ENCODE results near the gene PLD1.
"Not testable (repeated sequence)": the region's sequence is repeated elsewhere in the genome, so short reads cannot be mapped to it uniquely, and the experiment has no call there.

Gene PLD1

DNA sequence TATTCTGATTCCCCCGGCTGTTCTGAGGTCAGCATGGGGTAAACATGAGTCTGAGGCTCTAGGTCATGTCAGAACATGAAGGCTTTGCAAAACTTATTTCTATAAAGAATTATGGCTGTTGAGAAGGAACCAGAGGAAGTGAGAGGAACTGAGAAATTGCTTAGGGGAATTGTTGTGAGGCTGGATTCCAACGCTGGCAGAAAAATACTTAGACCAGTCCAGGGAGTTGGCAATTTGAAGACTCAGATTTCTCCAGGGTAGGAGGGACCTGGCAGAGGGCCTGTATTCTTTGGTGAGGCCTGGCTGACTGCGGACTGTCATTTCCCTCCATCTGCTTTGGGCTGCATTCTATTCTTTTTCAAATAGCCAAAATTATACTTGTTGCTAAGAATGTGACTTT is 155.5 kb downstream of the PLD1 start:
- DNase-seq: no peak

DNA sequence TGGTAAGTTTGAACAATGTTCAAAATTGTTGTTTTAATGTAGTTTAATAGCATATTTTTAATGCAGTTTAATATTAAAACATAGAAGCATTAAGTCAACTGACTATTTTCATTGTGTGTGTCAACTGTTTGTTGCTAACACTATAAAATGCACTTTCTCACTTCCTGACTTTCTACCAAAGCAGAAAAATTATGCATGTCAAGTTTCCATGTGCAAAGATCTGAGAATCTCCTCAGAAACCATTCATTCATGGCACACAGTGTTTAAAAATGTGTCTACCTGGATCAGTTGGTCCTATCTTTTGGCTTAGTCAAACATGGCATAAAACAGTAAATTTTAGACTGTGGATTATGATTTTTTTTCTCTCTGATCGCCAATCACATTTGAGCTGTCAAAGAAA is 156.0 kb downstream of the PLD1 start:
- DNase-seq: no peak

DNA sequence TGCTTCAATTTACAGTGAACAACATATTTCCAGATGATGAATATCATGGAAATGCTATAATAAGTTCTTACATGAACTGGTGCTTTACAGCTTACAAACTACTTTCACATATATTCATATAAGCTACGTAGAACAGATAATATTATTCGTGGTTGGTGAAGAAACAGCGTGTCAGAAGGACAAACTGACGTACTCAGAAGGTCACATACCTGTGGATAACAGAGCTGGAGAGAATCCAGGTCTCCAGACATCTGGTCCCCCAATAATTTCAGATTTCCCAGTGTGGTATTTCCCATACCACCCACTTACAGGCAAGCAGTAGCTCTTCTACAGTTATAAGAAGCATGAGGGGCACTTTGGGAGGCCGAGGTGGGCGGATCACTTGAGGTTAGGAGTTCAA is 156.6 kb downstream of the PLD1 start:
- no peak for DNase-seq

DNA sequence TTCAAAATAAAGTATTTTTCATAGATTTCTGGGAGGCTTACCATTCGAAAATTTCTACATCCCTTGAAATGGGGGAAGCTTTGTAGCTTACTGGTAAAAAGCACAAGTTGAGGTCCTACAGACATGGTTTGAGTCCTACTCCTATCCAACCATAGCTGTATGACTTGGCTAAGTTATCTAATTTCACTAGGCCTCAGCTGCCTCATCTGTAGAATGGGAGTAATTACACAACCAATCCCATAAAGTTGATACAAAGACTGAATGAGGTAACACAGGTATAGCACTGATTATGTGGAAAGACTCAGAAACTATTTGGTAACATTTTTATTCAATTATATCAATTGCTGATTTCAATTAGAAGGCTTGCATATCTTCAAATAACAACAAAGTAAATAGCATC is 157.4 kb downstream of the PLD1 start:
- no peak for DNase-seq

DNA sequence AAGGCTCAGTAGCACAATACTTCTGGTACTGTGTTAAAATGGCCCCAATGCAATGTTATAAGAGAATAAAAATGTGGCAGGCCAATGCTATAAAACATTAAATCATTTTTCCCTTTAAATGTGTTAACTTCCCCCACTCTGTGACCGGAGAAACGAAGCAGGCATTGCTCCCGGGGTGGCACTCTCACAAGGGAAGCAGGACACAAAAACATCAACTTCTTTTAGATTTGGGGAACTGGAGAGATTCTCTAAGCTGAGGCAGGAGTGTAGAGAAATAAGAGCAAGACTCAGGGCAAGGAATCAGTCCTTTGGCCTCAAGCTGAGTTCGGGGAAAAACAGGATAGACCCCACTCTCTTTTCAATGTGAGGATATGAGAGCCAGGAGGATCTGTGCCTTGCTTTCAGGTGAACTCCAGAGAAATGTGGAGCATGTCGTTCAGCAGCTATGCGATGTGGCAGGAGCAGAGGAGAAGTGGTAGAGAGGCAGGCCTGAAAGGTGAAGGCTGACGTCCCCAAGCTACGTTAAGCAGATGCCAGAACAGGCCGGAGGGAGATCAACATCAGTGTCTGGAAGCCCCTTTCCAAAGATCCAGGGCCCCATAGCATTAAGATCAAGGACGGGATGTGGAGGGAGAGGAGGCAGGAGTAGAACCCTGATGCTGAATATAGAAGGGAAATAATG is 160.2 kb downstream of the PLD1 start:
- DNase-seq: no peak

DNA sequence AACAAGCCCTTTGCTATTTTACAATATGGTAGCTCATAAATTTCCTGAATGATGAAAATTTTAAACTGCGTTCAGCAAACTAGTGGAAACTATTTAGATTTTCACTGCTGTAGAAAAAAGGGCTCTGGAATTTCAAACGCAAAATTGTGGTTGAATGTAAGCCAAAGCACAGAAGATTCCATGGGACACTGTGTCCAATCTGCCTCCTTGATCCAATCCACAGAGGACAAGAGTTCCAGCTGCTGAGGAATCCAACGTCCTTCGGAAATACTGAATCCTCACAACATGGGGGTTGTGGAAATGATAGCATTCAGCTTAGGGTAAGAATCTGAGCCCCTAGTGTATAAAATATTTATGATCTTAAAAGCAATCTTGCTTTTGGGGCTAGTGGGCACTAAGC is 161.0 kb downstream of the PLD1 start:
- no peak for DNase-seq

DNA sequence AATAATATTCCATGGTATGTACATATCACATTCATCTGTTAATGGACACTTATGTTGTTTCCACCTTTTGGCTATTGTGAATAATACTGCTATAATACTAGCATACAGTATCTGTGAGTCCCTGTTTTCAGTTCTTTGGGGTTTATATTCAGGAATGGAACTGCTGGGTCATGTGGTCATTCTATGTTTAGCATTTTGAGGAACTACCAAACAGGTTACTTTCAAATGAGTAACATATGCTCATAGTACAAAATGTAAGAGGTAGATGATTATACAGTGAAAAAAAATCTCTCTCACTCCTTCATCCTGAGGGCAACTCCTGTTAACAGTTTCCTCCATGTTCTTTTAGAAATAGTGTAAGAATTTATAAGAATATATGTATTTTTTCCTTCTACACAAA is 162.2 kb downstream of the PLD1 start:
- DNase-seq: no peak

DNA sequence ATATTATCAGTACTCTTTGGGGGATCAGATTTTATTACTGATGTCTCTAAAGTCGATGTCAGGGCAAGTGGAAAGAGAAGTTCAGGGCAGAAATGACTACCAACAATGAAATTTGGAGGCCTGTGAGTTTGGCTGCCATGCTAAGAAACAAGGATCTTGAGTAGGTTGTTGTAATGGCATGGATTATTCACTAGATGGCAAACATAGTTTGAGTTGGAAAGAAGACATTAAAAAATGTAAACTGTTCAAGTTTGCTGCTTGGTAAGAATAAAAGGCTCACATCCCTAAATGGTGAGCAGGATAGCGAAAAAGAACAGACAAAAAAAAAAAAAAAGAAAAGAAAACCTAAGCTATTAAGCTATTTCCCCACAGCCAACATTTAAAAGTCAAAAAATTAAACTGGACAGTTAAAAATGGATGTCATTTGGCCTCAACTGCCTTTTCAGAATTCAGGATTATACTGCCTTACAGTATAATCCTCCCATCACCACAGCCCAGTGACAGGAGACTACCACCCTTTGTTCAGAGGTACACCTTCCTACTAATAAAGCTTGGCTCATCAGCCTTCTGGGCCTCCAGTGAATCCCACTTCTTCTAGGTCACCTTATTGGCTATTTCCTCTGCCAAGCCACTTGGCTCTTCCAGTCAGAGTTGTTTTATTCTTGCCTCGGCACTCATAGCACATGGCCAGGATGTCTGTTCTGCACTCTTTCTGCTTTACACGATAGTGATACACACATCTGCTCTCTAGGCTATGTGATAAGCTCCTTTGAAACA is 163.7 kb downstream of the PLD1 start:
- DNase-seq: no peak

DNA sequence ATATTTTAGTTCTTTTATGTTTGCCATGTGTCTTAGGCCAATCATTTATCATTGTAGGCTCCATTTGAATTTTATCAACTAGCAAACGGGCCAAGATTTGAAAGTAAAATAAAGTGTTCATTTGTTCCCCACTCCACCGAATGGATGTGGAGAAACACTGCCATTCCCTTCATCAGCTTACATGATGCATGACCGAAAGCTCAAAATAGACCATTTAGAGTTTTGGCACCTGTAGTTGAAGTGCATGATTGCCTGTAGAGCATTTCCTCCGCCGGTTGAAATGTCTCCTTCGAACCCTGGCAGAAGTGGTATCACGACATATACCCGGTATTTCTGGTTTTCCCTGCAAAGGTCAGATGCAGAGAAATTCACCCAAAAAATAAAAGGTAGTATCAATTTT is 165.6 kb downstream of the PLD1 start:
- no peak for DNase-seq

DNA sequence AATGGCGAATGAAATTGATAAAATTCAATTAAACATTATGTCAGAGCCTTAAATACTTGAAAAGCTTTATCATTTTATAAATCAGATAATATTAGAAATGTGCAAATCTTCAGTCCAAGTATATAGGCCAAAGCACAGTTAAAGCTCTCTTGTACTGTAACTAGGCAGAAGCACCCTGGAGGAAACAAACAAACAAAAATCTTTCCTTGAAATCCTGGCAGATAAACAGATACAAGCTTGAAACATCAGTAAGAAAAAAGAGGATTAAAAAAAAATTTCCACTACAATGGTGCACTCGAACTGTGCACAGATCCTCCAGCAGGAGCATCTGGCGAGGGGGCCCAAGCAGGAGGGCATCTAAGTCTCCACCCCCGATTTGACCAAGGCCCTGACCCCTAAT is 166.6 kb downstream of the PLD1 start:
- no peak for DNase-seq

DNA sequence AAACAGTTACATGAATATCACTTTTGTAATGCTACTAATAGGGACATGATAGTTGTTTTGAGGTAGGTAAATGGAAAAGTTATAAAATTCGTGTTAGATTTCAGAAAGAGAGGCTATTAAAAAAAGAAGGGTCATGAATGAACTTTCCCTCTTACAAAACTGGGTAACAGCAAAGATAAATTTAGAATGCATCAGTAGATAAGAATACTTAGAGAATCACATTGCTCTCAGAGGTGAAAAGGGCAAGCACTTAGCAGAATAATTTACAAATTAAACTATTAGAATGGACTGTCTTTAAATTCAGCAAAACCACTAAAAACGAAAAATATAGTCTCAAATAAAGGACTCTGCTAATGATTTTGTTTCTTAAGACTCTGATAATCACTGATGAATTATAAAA is 167.2 kb downstream of the PLD1 start:
- DNase-seq: no peak

DNA sequence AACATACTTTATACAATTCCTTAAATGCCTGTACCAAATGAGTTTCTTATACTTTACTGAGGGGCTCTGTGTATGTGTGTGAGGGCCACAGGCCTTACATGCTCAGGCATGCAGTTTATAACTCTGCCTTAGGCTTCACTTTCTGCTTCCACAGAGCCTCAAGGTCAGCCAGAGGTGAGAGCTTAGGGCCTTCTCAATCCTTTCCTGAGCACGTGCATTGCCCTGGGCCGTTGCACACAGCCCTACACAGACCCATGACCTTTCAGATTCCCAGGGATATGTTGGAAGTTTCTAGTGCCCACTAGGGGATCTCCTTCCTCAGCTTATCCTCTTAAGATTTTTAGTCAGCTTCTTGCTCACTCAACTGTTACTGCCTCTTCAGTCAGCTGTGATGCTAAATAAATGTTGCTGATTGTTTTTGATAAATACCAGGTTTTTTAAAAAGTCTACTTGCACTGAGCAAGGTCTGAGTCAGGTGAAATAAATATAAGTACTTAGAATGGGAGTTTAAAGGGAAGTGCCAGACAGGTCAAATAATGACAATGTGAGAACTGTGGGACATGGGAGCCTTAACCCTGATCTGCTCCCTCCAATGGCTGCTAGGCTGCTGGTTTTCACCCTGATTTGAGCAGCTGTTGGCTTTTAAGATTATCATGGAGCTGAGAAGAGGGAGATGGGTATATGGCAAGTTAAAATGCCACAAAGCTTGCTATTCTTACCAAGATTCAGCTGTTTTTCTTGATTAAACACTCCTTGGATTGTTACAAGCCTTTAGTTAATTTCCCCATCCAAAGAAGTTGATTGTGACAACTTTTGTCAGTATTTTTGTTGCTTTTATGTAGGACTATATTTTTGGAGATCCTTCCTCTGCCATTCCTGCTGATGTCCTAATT is 169.5 kb downstream of the PLD1 start:
- no peak for DNase-seq

DNA sequence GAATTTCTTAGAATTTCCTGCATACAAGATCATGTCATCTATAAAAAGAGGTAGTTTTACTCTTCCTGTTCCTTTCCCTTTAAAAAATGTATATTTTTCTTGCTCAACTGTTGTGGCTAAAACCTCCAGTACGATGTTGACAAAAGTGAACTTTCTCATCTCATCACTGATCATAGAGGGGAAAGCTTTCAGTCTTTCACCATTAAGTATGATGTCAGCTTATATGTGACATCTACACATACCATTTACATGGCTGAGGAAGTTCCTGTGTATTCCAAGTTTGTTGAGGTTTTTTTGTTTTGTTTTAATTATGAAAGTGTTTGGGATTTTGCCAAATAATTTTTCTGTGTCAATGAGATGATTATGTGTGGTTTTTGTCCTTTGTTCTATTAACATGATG is 173.6 kb downstream of the PLD1 start:
- DNase-seq: no peak

DNA sequence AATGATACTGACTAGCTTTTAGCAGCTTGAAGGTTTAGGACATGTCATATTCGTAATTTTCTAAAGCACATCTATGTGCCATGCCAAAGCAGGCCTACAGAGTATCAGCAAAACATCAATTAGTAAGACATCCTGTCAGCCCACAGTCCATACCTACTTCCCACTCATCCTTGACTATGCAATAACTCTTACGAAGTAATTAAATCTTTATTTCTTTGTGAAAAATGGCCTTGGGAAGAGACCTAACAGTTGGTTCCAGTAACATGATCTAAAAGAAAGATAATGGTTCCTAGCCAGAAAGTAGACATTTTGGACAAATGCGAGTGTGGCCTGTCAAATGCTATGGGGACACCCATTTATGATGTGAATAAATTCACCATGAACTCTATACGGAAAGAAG is 177.5 kb downstream of the PLD1 start:
- DNase-seq: no peak

DNA sequence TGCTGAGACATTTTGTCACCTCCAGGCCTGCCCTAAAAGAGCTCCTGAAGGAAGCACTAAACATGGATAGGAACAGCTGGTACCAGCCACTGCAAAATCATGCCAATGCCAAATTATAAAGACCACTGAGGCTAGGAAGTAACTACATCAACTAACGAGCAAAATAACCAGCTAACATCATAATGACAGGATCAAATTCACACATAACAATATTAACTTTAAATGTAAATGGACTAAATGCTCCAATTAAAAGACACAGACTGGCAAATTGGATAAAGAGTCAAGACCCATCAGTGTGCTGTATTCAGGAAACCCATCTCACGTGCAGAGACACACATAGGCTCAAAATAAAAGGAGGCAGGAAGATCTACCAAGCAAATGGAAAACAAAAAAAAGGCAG is 183.5 kb downstream of the PLD1 start:
- not testable (repeated sequence) for DNase-seq

DNA sequence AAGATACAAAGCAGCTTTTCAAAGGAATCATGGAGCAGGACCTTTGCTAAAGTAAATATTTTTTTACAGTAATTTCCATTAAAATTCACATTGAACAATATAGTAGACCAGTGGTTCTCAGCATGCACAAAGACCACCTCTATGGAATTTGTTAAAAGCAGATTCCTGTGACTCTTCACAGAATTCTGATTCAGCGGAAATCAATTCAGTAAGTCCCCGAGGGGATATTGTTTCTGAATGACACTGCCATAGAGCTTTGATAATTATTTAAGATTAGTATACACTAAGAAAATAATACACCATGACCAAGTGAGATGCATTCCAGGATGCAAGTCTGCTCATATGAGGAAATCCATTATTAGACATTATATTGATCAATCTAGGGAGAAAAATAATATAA is 188.2 kb downstream of the PLD1 start:
- DNase-seq: no peak

DNA sequence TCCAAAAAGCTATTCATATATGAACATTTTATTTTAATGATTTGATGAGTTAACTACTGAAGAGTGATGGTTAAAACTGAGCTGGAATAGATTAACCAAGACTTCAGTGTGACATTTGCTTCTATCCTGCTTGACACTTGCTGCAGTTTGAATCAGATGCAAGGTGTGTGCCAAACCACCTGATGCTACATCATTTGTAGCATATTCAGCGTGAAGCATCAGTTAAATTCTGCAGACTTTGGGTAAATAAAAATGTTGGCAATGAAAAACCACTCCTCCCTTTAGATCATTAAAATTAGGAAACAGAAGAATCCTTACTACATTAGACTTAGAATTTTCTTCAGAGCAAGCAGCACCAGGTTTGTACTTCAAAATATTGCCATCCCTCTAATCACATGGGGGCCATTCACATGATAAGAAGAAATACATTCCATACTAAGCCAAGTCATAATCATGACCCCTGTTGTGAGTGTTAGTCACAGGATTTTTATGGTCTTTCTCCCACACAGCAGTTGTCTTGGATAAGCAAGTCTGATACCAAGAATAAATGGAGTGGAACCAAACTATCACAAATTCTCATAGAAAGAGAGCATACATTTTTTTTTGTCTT is 189.4 kb downstream of the PLD1 start:
- no peak for DNase-seq

DNA sequence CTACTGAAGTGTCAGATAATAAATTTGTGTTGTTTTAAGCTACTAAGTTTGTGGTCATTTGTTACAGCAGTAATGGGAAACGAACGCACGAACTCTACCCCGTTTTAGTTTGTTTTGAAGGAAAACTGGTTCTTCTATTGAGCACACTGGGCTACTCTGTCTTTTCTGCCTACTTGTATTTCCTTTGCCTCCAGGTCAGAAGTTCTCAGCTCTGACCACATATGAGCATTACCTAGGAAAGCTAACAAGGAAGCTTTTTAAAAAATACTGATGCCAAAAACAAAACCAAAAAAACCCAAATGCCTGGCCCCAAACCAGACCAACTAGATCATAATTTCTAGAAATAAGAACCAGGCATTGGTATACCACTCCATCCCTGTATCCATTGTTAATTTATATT is 193.5 kb downstream of the PLD1 start:
- no peak for DNase-seq

DNA sequence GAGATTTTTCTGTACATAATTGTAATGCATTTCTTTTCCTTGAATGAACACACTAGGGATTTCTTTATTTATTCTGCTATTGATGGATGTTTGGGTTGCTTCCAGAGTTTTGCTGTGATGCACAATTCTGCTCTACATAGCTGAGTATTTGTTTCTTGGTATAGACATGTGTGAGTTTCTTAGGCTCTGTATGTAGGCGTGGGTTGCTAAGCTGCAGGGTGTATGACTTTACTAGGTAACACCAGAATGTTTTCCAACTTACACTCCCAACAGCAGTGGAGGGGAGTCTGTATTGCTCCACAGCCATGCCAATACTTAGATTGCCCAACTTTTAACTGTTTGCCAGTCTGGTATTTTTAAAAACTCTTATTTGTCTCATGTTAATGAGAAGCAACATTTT is 194.6 kb downstream of the PLD1 start:
- no peak for DNase-seq

DNA sequence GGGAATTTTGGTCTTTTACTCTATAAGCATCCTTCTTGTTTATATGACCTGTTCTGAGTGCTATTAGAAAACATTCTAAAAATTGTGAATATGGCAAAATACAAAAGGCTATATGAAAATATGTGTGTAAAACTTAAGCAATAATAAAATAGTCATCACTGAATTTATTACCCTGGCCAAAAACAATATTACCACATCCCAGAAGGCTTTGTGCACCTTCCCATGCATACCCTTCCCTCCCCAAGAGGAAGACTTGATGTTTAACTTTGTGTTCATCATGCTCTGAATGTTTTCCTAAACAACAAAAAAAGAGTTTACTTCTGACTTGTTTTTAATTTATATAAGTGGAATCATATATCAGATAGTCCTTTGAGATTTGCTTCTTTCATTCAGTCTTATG is 195.0 kb downstream of the PLD1 start:
- no peak for DNase-seq

DNA sequence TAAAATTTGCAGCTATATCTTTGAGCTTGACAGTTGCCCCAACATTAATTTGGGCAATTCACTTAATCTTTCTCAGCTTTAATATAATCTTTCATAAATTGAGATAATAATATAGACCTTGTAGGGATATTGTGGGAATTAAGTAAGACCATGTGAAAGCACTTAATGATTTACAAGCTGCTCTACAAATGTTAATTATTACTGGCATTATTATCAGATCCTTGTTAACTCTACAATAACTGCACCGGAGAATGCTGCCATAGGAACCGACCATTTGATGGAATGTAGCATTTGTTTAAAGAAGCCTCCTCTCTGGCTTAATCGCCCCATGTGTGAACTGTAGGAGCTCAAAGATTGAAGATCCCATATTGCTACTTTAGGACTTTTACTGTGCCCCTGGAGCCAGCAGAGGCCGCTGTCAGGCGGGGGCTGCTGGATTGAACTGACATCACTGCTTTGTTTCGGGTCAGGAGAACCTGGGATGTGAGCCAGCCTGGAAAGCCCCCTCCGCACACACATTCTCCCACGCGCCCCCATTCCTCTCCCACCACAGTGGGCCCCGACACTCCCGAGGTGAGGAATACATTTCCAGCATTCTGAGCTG is 195.9 kb downstream of the PLD1 start:
- peak; percentile 35 for DNase-seq

DNA sequence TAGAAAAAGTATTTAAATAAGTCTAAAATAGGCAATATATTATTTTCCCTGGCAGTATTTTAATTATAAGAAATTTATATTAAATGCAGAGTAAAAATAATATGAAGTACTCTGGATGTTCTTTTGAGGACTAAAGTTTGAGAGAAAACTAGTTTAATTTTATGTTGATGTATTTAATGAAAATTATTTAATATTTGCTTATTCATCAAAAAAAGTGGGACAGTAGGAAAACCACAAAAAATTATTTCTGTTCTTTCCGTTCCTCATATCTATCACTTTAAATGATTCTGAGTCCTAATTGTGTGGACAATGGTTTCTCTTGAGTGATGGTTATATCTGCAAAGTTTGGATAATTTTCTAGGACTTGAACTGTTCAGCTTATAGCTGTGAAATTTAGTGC is 202.8 kb downstream of the PLD1 start:
- no peak for DNase-seq

DNA sequence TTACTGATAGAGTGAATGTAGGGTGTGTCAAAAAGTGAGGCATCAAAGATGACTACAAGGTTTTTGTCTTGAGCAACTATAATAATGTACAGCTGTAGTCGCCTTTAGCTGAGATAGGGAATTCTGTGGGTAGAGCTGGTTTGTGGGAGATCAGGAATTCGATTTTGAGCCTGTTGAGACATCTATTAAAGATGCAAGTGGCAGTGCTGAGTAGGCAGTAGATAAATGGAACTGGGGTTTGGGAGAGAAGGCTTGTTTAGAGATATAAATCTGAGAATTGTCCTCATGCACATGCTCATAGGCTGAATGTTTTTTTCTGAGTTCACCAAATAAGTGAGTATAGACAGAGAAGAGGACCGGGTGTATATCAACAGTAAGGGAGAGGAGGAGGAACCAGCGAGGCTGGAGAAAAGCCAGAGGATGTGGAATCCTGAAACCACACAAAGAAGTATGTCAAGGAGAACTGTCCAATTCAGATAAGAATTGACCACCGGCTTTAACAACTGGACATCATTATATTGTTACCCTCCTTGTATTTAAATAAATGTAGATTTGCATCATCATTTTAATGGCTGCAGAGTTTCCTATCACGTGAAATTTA is 204.0 kb downstream of the PLD1 start:
- no peak for DNase-seq

Measured in stimulated activated CD8-positive, alpha-beta memory T cell treated with anti-CD3 and anti-CD28 coated beads, Interleukin-4, amount 100 ng/mL, for 48 hours (primary cell).